ENCODE results near the gene THY1.

Gene THY1

GRCh38 chr11:119380160-119380826, 42.7 kb downstream of the THY1 start:
- no peak for DNase-seq

DNA sequence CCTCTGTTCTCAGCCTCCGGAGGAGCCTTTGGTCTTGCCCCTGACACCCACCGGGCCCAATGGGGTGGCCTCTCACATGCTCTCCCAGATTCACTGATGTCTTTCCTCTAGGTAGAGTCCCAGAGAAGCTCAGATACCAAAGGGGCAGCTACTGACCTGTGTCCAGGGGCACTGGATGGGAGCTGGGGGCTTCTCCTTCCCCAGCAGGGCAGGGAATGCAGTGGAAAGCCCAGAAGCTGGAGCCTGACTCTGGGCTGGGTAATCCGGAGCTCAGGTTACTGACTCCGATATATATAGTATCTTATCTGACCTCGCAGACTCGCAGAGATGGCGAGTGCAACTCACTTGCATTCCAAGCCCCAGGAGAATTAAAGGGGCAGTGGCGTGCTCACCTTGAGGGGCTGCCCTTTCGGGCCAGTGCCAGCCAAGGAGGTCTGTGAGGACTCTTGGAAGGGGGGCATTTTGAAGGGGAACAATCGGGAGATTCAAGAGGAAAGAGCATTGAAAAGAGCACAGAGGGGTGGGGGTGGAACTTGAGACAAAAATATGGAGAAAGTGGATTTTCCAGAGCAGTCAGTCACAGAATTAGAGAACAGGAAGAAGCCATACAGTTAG, 44.0 kb downstream of the THY1 start:
- no peak for DNase-seq

DNA sequence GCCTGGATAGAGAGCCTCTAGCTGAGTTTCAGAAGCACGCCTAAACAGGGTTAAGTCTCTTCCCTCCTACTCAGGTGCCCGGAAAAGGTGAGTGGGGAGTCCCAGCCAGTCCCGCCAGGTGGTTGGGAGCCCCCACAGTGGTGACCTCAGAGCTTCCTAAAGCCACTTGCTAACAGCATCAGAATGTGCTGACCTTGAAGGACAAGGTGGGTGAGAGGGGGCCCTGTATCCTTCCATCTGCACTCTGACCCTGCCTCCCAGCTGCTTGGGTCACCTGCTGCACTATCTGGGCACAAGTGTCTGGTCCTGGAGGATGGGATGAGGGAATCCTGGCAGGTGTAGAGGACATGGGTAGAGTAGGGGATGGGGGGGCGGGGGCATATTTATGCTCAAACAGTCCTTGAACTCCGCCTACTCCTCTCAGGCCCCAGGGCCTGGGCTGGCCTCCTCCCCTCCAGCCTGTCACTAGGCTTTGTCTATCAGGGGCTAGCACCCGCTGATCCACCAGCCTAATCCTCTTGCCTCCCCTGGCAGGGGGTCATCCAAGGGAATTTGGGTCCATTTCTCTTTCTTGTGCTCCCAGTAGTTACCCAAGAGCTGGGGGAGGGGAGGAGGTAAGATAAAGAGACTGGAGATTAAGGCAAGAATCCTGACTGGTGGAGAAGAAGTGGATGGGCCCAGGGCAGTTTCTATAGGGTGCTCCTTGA, 44.9 kb downstream of the THY1 start:
- no peak for DNase-seq

DNA sequence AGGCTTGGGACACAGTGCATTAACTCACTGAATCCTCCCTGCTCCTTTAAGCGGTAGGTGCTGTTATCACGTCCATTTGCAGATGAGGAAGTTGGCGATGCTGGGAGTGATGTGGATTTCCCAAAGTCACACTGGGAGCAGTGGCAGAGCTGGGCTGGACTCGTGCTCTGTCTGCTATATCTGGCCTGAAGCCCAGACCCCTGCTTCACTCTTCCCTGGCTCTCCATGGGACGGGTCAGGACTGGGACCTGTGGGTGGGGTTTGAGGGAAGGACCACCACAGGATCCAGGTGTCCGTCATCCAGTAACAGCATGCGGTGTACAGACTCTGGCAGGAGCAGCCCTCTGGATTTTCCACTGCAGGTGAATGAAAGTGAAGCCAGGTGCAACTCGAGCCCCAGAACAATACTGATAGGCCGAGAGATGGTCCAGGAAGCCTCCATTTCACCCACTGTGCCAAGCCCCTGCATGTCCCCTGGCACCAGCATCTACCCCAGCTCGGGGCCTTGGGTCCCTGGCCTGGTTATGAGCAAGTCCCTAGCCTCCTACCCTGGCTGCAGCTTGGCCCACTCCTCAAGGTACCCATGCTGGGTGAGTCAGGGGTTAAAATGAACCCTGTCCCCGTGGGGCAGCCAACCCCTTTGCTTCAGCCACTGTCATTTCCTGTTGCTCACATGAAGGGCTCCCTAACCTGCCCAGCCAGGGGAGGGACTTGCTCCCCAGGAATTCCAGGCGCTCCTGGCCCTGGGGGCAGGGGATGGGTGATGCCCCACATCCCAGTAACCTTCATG, 45.7 kb downstream of the THY1 start:
- peak; percentile 52 for DNase-seq

GRCh38 chr11:119376197-119376847, 46.6 kb downstream of the THY1 start:
- DNase-seq = peak; percentile 93

DNA sequence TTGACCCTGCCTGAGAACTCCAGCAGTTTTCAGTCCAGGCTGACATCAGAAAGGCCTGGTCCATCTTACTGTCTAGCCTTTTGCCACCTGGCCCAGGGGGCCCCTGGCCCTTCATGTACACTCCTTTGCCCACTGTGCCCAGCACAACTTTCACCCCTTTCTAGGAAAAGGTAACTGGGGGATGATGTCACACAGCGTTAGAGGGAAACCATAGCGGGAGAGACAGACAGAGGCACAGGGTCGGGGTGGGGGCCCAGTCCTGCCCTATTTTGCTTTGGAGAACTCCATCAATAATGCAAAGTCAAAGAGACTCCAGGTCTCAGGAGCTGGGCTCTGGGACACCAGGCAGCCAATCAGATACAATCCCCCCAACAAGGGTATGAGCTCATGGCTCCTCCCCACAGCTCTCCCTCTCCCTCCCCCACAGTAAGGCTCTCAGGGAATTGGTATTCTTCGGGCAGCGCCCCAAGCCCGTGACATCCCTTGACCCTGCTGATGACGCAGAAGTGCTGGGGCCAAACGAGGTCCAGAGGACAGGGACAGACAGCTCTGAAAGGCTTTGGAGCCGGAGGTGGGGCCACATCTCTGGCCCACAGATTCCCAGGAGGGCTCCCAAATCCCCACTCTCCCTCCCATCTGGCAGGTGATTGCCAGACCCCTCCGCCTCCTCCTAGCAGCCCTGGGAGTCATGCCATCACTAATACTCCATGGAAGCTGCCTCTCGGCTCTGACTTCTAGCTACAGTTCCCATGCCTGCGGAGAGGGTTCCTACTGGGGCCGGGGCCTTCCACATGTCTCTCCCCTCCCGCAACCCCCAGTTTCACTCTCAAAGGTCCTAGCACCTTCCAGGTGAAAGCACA, 47.4 kb downstream of the THY1 start:
- DNase-seq = no peak

- DNase-seq = no peak
Observed at GRCh38 chr11:119374632-119375336, 48.2 kb downstream of the THY1 start.

- DNase-seq = peak; percentile 85
Observed at GRCh38 chr11:119373921-119374631, 48.9 kb downstream of the THY1 start.

- DNase-seq = no peak
Observed at GRCh38 chr11:119373059-119373920, 49.7 kb downstream of the THY1 start.

DNA sequence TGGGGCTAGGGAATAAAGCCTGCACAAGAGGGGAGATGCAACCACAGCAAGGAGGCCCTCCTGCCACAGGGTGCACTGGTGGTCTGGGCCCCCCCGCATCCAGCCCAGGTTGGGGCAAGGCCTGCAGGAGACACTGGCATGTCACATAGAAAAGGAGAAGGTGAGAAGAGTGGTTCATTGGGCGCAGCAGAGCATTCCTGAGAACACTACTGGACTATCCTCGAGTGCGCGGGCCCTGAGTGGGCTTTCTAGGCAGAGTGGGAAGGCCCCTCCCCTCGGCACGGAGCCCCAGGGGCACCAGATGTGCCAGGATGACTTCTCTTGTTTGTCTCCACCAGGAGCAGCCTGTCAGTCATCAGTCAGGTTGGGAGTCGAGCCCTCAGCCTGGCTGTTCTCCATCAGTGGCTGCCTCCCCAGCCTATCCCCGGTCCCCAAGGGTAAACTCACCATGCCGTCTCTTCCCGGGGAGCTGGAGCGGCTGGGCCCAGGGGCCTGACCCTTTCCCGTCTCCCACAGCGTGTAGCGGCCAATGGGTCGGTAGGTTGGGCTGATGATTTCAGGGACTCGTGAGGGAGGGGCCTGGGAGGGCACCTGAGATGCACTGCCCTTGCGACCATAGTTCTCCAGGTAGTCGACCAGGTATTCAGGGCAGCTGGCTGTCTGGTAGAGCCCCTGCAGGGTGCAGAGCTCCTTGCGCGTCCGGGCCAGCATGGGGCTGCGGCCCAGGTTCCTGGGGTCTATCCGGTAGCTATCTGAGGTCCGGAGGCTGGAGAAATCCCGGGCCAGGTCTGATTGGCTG, 50.5 kb downstream of the THY1 start:
- DNase-seq = no peak

DNA sequence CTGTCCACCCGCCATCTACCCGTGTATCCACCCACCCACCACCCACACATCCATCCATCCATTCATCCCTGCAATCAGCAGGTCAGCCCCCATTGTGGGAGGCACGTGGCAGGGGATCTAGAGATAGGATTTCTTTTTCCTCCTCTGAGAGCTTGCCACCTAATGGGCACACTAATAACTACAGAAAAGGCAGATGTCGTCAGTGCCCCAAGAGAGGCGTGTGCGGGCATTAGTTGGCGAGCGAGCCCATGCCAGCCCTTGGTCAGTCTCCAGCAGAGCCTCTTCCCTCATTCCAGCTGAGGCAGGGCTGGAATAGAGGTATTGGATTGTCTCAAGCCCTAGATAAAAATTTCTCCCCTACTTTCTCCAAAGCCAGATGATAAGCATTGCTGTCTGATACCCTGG, 51.2 kb downstream of the THY1 start:
- DNase-seq = peak; percentile 37

DNA sequence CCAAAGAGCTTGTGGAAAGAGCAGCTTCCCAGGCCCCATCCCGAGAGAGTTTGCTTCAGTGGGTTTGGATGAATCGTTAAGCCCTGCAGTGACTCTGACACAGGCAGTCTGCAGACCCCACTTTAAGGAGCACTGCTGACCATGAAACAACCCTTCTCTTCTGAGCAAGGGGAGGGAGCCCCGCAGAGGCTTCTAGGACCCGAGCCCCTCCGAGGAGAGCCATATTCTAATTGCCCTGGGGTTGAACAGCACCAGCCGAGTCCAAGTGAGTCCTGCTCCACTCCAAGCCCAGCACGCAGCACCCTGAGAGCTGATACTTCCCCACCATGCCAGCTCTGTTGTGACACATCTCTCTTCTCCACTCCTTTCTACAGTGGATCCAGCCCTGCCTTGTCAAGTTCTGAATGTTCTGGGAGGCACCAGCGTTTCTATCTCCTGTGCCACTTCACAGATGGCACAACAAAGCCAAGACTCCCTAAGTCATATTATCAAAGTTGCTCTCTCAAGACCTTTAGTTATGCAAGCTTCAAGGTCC, 51.8 kb downstream of the THY1 start:
- DNase-seq = no peak

- no peak for DNase-seq
Observed at GRCh38 chr11:119370486-119371046, 52.4 kb downstream of the THY1 start.

- peak; percentile 37 for DNase-seq
Observed at GRCh38 chr11:119369132-119369925, 53.6 kb downstream of the THY1 start.

GRCh38 chr11:119368121-119369034, 54.6 kb downstream of the THY1 start:
- peak; percentile 95 for DNase-seq

DNA sequence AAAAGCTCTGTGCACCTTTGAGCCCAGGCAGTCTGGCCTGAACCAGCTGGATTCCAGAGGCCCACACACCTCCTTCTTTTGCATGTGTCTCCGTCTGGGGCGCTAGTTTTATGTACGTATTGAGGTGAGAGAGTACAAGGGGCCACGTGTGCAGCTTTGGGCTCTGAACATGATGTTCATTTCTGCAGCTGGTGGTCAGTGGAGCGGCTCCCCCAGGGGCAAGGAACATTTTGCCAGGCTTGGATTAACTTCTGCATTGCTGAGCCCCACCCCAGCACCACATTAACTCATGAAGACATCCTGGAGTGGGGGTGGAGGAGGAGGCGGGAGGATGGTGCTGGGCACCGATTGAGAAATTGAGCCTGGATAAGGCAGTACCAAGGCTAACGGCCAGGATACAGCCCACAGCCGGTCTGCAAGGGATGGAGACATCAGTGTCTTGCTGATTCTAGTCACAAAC, 55.3 kb downstream of the THY1 start:
- no peak for DNase-seq
